Hematopoietic multipotent progenitor cell treated with erythropoietin and hydrocortisone succinate and interleukin-3 and kit ligand, for 15 days (in vitro differentiated cells): ENCODE data around the gene MAGI2.

Experiments used
- DNase-seq: peaks from one replicate; pipeline ENCODE4 v3.0.0-alpha.2; 2015; ENCODE audit warnings: low spot score

MAGI2 gene

DNA sequence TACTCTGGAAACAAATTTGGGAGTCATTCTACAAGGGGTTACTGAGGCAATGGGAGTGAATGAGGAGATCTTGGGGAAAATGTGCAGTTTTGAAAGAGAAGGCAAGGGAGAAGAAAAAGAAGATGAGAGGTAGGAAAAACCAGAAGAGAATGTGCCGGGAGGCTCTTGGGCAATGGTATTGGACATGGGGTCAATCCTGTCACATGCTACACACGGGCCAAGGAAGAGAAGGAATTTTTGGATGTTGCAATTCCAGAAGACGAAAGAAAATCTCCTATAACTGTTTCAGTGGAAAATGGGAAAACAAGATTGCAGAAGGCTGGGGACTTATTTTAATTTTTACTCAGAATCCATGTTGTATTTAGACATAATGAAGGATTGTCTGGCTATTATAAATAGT lies 1039.9 kb downstream of the MAGI2 start:
- DNase-seq, result no peak

DNA sequence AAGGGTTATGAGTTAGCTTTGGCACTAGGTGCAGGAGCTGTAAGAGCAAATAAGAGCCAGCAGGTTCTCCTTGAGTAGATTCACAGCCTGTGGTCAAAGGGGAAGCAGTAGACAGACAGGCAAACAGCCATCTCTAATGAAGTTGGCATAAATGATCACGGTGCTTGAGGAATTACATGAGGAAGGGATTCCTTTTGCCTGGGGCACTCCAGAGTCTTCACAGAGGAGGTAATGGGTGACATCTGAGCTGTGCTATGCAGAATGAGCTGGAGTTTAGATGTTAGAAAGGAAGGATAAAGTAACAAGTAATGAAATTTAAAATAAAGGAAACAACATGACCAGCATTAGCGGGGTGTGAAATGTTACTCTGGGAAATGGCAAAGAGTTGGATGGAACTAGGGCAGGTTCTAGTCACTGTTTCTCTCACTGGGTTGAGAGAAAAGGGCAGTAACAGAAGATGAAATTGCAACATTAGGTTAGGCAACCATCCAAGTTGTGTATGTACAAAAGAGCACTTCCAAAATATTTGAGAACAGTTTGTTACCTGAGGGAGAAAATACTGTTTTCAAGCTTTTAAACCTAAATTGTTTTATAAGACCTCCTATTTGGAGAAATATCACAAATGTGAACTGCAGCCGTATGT lies 1041.1 kb downstream of the MAGI2 start:
- no peak for DNase-seq

DNA sequence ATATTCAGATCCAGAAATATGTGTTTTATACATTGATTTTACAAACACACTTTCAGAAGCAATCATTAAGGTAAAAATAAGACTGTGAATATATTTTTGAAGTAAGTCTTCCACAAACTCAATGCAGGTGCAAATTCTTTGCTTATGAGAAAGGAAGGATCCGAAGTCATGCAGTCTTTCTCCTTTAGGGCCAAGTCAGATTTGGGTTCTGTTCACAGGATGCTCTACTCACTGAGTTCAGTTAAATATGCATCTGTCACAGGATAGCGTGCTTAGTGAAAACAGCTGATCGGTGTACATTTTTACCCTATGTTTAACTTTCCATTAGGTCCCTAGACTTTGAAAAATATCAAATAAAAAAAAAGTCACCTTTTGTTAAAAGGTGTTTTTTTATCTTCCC lies 1046.4 kb downstream of the MAGI2 start:
- no peak for DNase-seq

DNA sequence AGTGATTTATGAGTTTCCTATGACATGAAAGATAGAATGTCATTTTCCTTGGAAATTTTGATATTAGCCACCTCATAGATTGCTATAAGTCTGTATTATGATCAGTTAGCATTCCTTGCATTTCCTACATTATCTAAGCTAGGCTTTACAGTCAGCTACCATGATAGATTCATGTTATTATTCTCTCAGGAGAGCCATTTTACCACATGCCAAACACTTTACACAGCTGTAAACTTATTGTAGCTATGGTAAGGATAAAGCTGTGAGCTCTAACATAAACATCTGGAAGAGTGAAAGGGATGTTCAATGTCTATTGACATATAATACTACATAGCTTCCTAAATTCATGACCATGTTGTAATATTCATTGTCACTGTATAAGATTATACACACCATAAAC lies 1046.9 kb downstream of the MAGI2 start:
- no peak for DNase-seq

DNA sequence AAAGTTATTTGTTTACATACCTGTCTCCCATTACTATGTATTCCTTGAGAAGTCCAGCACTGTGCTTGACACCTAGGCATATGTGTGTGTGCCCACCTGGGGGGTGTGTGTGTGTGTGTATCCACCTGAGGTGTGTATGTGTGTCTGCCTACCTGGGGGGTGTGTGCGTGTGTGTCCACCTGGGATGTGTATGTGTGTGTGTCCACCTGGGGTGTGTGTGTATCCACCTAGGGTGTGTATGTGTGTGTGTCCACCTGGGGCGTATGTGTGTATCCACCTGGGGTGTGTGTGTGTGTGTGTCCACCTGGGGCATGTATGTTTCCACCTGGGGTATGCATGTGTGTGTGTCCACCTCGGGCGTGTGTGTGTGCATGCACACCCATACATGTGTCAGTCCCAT lies 1051.4 kb downstream of the MAGI2 start:
- no peak for DNase-seq

DNA sequence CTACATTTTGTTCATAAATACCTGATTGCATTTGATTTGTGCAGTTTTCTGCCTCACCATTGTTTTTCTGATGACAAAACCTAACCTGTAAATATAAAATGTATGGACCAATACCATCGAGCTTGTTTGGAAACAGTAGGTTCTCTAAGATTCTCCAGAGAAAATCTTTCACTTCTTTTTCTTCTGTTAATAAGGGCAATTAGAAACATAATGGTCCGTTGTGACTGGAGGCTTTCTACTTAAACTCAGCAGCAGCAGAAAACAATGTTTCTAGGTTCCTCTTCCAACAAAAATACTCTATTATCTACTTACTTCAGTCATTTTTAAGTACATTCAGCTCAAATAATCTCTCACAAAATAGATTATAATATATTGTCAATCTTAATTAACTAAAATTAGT lies 1053.4 kb downstream of the MAGI2 start:
- no peak for DNase-seq

DNA sequence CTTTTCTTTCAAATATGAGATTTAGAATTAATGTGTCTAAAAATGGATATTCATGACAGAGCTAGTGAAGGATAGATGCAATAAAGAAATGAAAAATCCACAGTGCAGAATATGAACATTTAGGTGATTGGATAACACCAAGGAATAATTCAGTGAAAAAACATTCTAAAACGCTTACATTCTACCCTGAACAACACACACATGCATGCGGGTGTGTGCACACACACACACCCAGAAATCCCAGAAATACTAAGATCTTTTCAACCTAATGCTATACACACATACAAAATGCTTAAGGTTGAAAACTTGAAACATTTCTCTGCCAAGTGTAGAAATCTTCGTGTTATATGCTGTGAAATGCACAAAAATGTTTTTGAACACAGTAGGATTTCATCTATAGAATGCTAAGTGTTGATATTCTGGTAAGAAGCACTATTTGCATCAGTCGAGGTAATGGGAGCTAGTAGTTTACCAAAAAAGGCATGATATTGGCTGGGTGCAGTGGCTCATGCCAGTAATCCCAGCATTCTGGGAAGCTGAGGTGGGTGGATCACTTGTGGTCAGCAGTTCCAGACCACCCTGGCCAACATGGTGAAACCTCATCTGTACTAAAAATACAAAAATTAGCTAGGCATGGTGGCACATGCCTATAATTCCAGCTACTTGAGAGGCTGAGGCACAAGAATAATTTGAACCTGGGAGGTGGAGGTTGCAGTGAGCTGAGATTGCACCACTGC lies 1054.3 kb downstream of the MAGI2 start:
- DNase-seq, result no peak

DNA sequence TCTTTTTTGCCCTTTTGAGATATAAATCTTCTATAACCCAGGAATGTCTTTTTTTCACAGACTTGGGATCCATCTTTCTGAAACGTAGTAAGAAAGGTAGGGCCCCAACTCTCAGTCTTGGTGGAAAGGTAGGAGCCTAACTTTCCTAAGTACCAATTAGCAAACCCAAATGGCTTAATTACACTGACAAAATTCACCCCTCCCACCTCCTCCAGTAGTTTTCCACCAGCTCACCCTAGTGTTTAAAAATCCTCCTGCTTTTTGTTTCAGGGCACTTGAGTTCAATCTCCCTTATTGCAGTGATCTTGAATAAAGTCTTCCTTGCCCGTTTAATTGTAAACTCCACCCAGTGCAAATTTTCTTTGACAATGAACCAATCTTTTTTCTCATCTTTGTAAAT lies 1054.9 kb downstream of the MAGI2 start:
- DNase-seq, result no peak

DNA sequence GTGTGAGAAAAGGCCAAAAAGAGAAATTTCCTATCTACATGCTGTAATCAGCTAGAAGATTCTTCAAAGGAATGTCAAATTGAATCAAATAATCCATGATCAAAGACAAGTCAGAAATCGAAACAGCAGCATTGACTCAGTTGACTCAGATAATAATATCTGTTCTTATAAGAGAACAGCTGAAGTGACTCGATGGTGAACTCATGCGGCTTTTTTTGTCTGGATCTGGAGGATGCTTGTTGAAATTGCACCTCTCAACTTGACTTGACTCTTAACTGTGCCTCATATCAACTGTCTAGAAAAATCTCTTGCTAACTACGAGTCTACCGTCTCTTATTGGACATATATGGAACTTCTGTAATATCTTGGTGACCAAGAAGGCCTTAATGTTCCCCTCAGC lies 1055.4 kb downstream of the MAGI2 start:
- DNase-seq, result no peak

DNA sequence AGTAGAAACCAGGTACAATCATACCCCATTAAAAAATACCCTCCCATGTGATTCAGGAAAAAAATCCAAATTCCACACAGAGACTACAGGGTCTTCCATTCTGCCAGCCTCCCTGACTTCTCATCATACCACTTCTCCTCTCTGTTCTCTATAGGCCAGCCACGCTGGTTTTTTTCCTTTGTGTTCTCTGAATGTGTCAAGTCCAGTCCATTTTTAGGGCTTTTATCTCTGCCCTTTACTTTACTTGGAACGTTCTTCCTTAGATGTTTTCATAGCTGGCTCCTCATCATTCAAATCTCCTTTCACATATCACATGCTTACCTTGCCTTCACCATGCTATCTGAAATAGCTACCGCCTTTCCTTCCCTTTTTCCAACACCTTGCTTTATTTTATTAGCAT lies 1057.3 kb downstream of the MAGI2 start:
- no peak for DNase-seq

DNA sequence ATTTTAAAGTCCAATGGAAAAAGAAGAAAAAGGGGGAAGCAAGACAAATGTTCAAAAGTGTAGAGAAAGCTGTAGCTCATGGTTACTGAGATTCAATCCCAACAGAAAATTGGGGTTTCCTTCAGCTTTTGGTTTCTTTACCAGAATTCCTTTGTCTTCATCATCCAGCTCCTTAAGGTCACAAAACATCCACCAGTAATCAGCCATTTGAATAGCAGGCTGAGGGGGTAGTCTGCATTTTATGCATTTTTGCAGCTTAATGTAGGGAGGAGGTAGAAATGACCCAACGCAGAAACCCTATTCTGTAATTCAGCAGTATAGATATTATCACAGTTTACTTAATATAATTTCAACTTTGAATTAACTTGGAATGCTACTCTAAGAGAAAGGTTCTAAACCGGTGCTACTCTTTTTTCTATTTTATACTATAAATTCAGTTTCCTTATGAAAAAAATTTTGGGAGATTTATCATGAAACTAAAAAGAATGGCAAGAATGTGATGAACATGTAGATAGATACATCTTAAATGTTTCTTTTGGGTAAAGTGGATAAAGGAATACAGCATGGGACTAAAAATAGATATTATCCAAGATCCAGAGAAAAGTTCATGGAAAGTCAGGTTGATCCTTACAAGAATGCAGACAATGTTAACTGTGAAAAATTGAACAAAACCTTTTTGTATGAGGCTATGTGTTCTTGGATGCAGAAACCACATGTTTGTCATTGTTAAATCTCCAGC lies 1058.0 kb downstream of the MAGI2 start:
- DNase-seq, result no peak

DNA sequence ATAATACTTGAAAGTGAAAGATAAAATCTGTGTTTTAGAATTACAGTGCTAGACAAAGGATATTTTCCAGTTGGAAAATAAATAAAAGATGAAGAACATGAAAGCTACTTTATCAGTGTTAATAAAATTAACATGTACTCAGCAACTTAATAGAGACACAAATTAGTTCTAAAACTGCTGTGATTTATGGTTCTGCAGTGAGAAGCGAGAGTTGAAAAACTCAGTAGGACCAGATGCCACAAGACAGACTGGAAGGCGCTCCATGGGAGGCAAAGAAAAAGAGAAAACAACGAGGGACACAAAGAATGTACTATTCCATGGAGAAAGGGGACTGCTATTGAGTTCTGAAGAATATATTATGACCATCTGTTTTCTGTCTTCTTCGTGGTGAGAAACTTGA lies 1064.4 kb downstream of the MAGI2 start:
- DNase-seq, result no peak

DNA sequence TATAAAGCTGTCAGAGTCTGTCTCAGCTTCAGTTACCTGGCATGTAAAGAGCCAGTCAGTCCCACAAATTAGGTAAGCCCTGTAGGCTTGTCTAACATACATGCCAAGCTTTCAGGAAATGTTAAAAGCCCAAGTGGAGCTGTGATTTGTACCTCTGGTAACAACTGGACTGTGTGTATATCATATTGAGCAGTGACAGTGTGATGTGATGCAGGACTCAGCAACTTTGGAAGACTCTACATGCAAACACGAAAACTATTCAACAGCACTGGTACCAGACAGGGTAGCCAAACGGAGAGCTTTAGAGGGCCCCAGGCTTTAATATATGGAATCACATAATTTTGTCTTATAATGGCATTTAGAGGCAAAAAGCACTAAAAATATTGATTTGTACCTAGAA lies 1066.9 kb downstream of the MAGI2 start:
- no peak for DNase-seq

DNA sequence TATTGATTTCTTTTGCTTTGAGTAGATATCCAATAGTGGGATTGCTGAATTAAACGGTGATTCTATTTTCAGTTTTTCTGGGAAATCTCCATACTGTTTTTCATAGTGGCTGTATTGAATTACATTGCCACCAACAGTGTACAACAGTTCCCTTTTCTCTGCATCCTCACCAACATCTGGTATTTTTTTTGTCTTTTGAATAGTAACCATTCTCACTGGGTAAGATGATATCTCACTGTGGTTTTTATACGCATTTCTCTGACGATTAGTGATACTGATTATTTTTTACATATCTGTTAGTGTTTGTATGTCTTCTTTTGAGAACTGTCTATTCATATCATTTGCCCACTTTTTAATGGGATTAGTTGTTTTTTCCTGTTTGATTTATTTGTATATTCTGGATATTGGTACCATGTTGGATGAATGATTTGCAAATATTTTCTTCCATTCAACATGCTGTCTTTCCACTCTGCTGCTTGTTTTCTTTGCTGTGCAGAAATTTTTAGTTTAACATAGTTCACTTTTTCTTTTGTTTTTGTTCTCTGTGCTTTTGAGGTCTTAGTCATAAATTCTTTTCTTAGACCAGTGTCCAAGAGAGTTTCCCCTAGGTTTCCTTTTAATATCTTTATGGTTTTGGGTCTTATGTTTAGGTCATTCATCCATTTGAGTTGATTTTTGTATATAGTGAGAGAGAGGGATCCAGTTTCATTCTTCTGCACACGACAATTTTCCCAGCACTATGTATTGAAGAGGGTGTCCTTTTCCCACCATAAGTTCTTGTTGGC lies 1070.2 kb downstream of the MAGI2 start:
- DNase-seq, result no peak

DNA sequence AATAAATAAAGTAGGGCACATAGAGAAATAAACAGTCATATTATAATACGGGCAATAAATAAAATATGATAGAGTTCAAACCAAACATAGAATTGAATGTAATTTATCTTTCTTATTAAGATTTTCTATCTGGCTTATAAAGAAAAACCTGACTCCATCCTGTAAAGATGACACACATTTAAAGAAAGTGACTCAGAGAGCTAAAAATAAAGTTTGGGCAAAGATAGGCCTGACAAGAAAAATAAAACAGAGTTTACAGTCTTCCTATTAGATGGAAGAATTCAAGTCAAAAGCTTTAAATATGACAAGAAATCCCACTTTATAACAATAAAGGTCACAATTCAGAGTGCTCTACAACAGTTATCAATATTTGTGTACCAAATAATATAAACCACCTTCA lies 1074.3 kb downstream of the MAGI2 start:
- DNase-seq, result no peak

DNA sequence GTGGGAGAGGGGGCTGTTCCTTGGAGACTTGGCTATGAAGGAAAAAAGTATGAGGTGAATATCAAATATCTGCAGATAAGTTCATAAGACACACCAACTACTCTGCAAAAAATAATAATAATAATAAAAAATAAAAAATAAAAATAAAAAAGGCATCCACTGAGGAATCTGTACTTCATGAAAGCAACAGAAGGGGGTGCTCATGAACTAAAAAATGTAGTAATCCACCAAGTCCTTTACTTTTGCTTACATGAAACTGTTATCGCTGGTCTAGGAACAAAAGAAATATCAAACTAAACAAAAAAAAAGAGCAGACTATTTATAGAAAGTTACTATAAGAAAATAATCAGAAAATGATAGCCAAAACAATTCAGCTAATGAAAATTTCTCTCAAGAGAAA lies 1075.9 kb downstream of the MAGI2 start:
- no peak for DNase-seq

DNA sequence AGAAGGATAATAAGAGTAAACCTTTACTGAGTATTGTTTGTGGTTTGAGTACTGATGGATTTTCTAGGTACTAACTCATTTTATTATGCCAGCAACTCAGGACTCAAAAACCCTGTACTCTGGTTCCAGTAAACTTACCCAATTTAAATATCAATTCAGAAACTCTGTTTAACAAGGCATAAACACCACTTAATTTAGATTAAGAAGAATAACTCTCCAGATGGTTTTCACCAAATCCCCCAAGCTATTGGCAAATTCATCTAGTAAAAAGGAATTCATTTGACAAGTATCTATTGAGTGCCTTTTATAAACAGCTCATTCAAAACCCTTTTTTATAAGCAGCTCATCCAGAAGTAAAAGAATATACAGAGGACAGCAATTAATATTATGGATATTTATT lies 1082.5 kb downstream of the MAGI2 start:
- no peak for DNase-seq

DNA sequence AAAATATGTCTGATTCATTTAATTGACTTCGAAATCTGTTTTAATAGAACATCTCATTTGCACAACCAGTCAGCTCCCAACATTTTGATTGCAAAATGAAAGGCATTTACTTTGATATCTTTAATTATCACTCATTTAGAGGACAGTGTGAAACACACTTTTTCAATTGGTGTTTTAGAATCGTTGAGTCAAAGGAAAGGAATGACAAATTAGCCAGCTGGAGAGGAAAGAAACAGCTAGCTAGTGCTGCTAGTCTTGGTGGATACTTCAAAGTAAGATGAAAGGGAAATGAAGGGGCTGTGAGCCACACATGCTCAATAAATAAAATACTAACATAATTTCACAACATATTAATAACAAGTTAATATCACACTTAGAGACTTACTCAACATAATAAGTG lies 1084.7 kb downstream of the MAGI2 start:
- DNase-seq, result no peak

DNA sequence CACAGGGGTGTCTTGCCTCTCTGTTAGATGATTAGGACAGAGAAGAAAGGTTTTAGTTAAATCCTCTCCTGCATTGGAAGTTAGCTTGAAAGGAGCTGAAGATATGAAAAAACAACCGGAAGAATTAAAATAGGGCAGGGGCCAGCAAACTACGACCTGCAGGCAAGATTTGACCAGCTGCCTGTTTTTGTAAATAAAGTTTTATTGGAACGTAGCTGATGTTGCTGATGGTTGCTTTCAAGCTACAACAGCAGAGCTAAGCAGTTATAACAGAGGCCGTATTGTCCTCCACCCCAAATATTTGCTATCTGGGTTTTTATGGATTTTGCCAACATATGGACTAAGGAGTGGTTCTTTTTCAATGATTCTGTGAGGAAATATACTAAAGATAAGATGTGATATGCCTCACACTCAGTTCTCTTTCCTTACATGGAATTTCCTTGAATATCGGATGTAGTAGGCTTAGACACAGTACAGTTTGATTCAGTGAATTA lies 1086.1 kb downstream of the MAGI2 start:
- DNase-seq, result no peak

DNA sequence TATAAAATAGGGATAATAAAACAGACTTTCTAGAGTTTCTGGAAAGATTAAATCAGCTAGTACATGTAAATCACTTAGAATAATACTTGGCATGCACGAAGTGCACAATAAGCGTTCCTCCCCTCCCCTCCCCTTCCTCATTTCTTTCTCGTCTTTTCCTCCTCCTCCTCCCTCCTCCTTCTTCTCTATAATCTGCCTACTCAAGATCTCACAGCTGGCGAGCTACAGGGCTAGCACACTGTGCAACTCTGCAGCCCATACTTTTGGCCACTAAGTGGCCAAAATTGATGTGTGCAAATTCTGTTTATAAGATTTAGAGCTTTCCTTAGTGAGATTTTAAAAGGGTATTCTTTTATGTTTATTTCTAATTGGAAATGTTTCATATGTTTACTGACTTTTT lies 1089.6 kb downstream of the MAGI2 start:
- no peak for DNase-seq

DNA sequence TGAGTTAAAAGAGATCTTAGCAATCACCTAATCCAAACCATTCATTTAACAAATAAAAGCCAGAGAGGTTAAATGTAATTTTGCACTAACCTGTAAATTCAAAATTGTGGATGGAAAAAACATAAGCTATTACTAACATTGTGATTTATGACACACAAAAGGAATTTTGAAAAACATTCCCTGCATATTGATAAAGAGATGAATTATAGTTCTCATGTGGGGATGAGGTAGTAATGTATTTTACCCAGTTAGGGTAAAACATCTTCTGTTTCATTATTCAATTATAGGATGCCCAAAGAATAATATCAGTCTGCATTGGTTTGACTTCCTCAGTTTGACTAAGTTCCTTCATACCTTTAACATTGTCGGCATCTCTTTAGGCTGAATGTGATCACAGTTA lies 1093.6 kb downstream of the MAGI2 start:
- DNase-seq, result no peak

DNA sequence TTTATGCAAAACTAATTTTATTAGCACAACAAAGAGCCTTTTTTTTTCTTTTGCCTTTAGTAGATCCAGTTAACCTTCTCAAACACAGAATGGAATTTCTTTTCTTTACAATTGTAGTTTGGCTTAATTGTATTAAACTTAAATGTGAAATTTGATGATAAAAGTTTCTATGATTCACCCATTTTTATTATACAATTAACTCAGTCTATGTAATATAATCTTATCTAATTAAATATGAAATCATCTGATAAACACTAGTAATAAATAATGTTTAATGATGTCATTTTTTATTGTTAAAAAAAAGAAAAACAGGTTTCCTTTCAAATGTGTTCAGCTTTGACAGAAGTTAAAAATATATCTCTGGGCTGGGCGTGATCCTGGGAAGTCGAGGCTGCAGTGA lies 1095.8 kb downstream of the MAGI2 start:
- no peak for DNase-seq
